D721Med (cell line): ENCODE measurements around the gene NOTUM.
"Not testable (repeated sequence)": the region's sequence is repeated elsewhere in the genome, so short reads cannot be mapped to it uniquely, and the experiment has no call there.

Source experiments
- DNase-seq: peaks from one replicate; pipeline ENCODE4 v3.0.0; 2011; ENCODE audit warnings: low spot score; ENCODE audit not compliant: insufficient read length
- FAIRE-seq: peaks from 2 replicates; lab custom pipeline; 2011; peaks lifted over from hg19 to GRCh38; lab: Jason Lieb, UNC
- CTCF ChIP-seq: IDR thresholded peaks from 2 replicates; pipeline ENCODE4 v1.5.1; 2012; ENCODE audit warnings: mild to moderate bottlenecking, control low read depth; ENCODE audit not compliant: insufficient read depth; ENCODE audit errors: missing control alignments

NOTUM gene

GRCh38 chr17:81957691-81958432, 3.1 kb downstream of the NOTUM start:
- TF ChIP-seq CTCF, result no peak
- no peak for FAIRE-seq
- no peak for DNase-seq

- TF ChIP-seq CTCF, result no peak
- FAIRE-seq (no peak), DNase-seq (no peak)
Measured at GRCh38 chr17:81956607-81957589, 4.1 kb downstream of the NOTUM start.

DNA sequence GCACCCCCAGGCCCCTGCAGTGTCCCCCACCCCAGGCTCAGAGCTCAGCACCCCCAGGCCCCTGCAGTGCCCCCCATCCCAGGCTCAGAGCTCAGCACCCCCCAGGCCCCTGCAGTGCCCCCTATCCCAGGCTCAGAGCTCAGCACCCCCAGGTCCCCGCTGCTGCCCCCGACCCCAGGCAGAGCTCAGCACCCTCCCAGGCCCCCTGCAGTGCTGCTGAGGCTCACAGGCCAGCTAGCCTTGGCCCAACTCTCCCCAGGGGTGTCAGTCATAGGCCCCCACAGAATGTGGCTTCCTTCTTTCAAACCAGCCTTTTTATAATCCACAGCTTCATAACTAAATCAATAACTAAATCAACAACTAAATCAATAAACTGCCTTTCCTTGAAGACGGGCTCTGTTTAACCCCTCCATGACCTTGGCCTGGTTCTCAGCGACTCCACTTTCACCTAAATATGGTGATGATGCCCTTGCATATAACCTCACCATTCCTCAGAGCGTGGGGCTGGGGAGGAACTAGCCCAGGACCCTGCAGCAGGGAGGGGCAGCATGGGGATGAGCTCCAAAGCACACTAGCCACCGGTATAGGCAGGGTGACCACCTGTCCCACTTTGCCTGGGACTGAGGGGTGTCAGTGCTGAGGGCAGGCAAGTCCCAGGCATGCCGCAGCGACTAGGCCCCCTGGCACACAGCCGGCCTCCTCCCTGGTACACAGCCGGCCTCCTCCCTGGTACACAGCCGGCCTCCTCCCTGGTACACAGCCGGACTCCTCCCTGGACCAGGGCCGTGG, 5.0 kb downstream of the NOTUM start:
- TF ChIP-seq CTCF, result no peak
- DNase-seq, result no peak
- FAIRE-seq, result no peak

DNA sequence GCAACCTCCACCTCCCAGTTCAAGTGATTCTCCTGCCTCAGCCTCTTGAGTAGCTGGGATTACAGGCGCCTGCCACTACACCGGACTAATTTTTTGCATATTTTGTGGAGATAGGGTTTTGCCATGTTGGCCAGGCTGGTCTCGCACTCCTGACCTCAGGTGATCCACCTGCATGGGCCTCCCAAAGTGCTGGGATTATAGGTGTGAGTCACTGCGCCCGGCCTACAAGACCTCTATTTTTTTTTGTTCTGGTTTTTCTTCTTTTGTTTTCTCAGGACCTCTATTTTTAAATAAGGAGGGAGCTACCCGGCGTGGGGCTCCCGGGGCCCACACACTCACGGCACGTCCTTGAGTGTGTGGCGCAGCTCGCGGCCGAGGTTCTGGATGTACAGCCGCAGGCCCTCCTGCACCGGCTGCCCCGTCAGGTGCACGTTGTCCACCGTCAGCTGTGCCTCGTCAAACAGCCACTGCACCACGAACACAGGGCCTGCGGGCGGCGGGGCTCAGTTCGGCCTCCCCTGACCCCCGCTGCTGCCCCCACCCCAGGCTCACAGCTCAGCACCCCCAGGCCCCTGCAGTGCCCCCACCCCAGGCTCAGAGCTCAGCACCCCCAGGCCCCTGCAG, 5.8 kb downstream of the NOTUM start:
- no peak for DNase-seq
- no peak for FAIRE-seq
- TF ChIP-seq CTCF, result no peak

GRCh38 chr17:81954131-81955057, 6.6 kb downstream of the NOTUM start:
- TF ChIP-seq CTCF, result no peak
- DNase-seq (no peak), FAIRE-seq (no peak)

DNA sequence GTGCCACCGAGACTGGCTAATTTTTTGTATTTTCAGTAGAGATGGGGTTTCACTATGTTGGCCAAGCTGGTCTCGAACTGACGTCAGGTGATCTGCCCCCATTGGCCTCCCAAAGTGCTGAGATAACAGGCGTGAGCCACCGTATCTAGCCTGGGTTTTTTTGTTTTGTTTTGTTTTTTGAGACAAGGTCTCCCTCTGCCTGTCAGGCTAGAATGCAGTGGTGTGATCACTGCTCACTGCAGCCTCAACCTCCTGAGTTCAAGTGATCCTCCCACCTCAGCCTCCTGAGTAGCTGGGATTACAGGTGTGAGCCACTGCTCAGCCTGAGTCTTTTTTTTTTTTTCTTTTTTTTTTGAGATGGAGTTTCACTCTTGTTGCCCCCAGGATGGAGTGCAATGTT, 7.5 kb downstream of the NOTUM start:
- not testable (repeated sequence) for DNase-seq, FAIRE-seq
